HepG2 (cell line): ENCODE measurements around the gene CPNE4. TPM values are rescaled to one million over a fixed set of nuclear protein-coding genes. Genes with fewer than 3 reads are reported as not detected.
A peak's percentile ranks its signal among the peaks of the same experiment; 100 is the strongest.

Source experiments
- HOXA9 ChIP-seq: sonication (generic); formaldehyde crosslinking; IDR thresholded peaks from 2 replicates; pipeline ENCODE4 v1.8.1; 2022; ENCODE audit warnings: missing genetic modification reagents, mild to moderate bottlenecking, moderate library complexity, borderline replicate concordance
- KAT2B ChIP-seq: fragments of 150-350 bp; IDR thresholded peaks from 2 replicates; pipeline ENCODE4 v1.6.1; 2014; ENCODE audit warnings: low read depth, low read length, borderline replicate concordance
- KDM5B ChIP-seq: sonication (generic); formaldehyde crosslinking; IDR thresholded peaks from 2 replicates; pipeline ENCODE4 v1.4.0; 2020; ENCODE audit warnings: missing genetic modification reagents, mild to moderate bottlenecking, borderline replicate concordance
- PLRG1 ChIP-seq: fragments of 450-650 bp; conservative IDR thresholded peaks from 2 replicates; pipeline ENCODE4 v1.6.1; 2016
- POGZ ChIP-seq: sonication (generic); formaldehyde crosslinking; IDR thresholded peaks from 2 replicates; pipeline ENCODE4 v1.4.0; 2020; ENCODE audit warnings: mild to moderate bottlenecking, missing genetic modification reagents
- REL ChIP-seq: sonication (generic); formaldehyde crosslinking; conservative IDR thresholded peaks from 2 replicates; pipeline ENCODE4 v1.8.0; 2022; ENCODE audit warnings: mild to moderate bottlenecking, missing genetic modification reagents, moderate library complexity
- THRA ChIP-seq: sonication (generic); formaldehyde crosslinking; IDR thresholded peaks from 2 replicates; pipeline ENCODE4 v1.4.0; 2020; ENCODE audit warnings: missing genetic modification reagents, borderline replicate concordance
- XRCC5 ChIP-seq: fragments of 200-400 bp; formaldehyde crosslinking; optimal IDR thresholded peaks from 2 replicates; pipeline ENCODE3; 2017; ENCODE audit warnings: mild to moderate bottlenecking, low read length
- ZBTB10 ChIP-seq: sonication (generic); formaldehyde crosslinking; IDR thresholded peaks from 2 replicates; pipeline ENCODE4 v1.4.0; 2020; ENCODE audit warnings: missing genetic modification reagents, borderline replicate concordance
- ZBTB39 ChIP-seq: sonication (generic); formaldehyde crosslinking; IDR thresholded peaks from 2 replicates; pipeline ENCODE4 v1.5.0; 2020; ENCODE audit warnings: missing genetic modification reagents
- ZFP62 ChIP-seq: sonication (generic); formaldehyde crosslinking; IDR thresholded peaks from 2 replicates; pipeline ENCODE4 v1.4.0; 2020; ENCODE audit warnings: missing genetic modification reagents
- ZFYVE20 ChIP-seq: sonication (generic); formaldehyde crosslinking; IDR thresholded peaks from 2 replicates; pipeline ENCODE4 v1.8.0; 2023; ENCODE audit warnings: low read depth, mild to moderate bottlenecking, moderate library complexity, missing genetic modification reagents, borderline replicate concordance
- ZNF180 ChIP-seq: sonication (generic); formaldehyde crosslinking; IDR thresholded peaks from 2 replicates; pipeline ENCODE4 v1.4.0; 2020; ENCODE audit warnings: low read depth, missing genetic modification reagents, borderline replicate concordance
- ZNF232 ChIP-seq: sonication (generic); formaldehyde crosslinking; IDR thresholded peaks from 2 replicates; pipeline ENCODE4 v1.4.0; 2020; ENCODE audit warnings: missing genetic modification reagents, borderline replicate concordance
- ZNF3 ChIP-seq: IDR thresholded peaks from 2 replicates; pipeline ENCODE4 v1.7.0; 2017; ENCODE audit warnings: inconsistent platforms
- ZNF569 ChIP-seq: sonication (generic); formaldehyde crosslinking; IDR thresholded peaks from 2 replicates; pipeline ENCODE4 v1.5.0; 2020; ENCODE audit warnings: mild to moderate bottlenecking, missing genetic modification reagents, moderate library complexity, borderline replicate concordance
- ZNF746 ChIP-seq: sonication (generic); formaldehyde crosslinking; IDR thresholded peaks from 2 replicates; pipeline ENCODE4 v1.8.0; 2022; ENCODE audit warnings: mild to moderate bottlenecking, missing genetic modification reagents
- ZNF775 ChIP-seq: sonication (generic); formaldehyde crosslinking; IDR thresholded peaks from 2 replicates; pipeline ENCODE4 v1.4.0; 2020; ENCODE audit warnings: missing genetic modification reagents, mild to moderate bottlenecking, moderate library complexity, borderline replicate concordance
- polyA plus RNA-seq, 8 experiments: library from polyadenylated mRNA; depleted of rRNA in 3 of 8; stranded (reverse) in 7 of 8; unstranded in 1 of 8; fragments of >200 nt; fragmentation: Illumina TruSeq in 4 of 8; extraction: Trizol in 4 of 8; gene quantifications; 2 replicates each; pipeline versions ENCODE4 v1.2.1 to v1.2.3, GENCODE V29; 2011 to 2016; ENCODE audit warnings: low read depth in 4 of 8, missing spikeins in 1 of 8, mixed read lengths in 1 of 8; ENCODE audit not compliant: insufficient read depth in 1 of 8
- total RNA-seq, 5 experiments: library from RNA; depleted of rRNA; stranded (reverse); fragments of >200 nt; fragmentation: Illumina TruSeq; extraction: Trizol; gene quantifications; 2 replicates each; pipeline ENCODE4 v1.2.3, GENCODE V29; 2016; ENCODE audit warnings: low read depth in 1 of 5
- TF ChIP-seq, protein P1 (sequence below): sonication (generic); formaldehyde crosslinking; IDR thresholded peaks from 2 replicates; pipeline ENCODE4 v1.5.0; 2020; ENCODE audit warnings: mild to moderate bottlenecking, missing genetic modification reagents
- TF ChIP-seq, protein P2 (sequence below): sonication (generic); formaldehyde crosslinking; conservative IDR thresholded peaks from 2 replicates; pipeline ENCODE4 v1.4.0; 2020; ENCODE audit warnings: missing genetic modification reagents

CPNE4 gene
- total and polyA plus RNA-seq, 2 of the 13 experiments (the other 11 are each of a cell fraction or from before 2014, with no cell fraction given), result not detected

DNA sequence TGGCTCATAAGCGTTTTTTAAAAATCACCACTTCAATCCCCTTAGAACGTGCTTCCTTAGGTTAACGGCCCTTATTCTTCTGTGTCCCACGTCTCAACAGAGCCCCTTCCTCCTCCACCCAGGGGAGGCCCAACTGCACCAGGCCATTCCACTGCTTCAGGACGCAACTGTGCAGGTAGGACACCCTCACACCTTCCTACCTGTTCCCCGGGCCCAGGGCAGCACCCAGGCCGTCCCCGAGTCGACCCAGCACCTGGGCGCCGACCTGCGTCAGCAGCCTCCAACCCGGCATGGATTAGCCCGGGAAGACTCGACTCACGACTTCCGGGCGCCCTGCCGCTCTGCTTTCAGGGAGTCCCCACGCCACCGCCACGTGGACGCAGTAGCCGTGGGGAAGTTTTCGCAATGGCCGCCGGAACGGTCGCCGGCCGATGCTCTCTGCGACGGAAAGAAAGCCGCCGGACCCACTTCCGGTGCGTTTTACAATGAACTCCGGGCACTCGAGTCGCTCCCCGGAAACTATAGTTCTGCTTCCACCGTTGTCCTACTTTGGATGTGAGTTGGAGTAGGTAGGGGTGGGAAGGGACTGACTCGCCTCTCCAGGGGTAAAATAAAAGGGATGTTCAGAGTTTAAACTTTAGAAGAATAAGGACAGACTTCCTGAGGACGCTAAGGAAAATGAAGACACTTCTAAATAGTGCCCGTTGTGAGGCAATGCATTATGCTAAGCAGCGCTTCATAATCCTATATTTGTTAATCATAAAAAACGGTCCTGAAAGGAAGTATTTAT lies 532.1 kb downstream of the CPNE4 start, which contains the start of gene MRPL3 (continued):
- TF ChIP-seq, protein P1, sequence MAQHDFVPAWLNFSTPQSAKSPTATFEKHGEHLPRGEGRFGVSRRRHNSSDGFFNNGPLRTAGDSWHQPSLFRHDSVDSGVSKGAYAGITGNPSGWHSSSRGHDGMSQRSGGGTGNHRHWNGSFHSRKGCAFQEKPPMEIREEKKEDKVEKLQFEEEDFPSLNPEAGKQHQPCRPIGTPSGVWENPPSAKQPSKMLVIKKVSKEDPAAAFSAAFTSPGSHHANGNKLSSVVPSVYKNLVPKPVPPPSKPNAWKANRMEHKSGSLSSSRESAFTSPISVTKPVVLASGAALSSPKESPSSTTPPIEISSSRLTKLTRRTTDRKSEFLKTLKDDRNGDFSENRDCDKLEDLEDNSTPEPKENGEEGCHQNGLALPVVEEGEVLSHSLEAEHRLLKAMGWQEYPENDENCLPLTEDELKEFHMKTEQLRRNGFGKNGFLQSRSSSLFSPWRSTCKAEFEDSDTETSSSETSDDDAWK (CRISPR knock-in tag), result no peak
- TF ChIP-seq POGZ (peak; percentile 98), ZNF180 (CRISPR knock-in tag) (no peak; the same call in 1 of the 2 replicates), ZNF775 (CRISPR knock-in tag) (no peak), ZNF3 (CRISPR knock-in tag) (no peak), PLRG1 (no peak), ZBTB39 (peak; percentile 79; the same call in 1 of the 2 replicates), ZNF569 (CRISPR knock-in tag) (peak; percentile 78; the same call in 1 of the 2 replicates), ZBTB10 (CRISPR knock-in tag) (peak; percentile 89), XRCC5 (peak; percentile 98), KAT2B (no peak), KDM5B (peak; percentile 97), ZNF746 (peak; percentile 48; the same call in 1 of the 2 replicates), HOXA9 (CRISPR knock-in tag) (peak; percentile 80), ZNF232 (peak; percentile 95; the same call in 1 of the 2 replicates), REL (CRISPR knock-in tag) (peak; percentile 93), ZFYVE20 (CRISPR knock-in tag) (peak; percentile 95; the same call in 1 of the 2 replicates), THRA (CRISPR knock-in tag) (peak; percentile 46; the same call in 1 of the 2 replicates), ZFP62 (CRISPR knock-in tag) (0 out of 2 replicates have a peak, but pooled peaks have one; percentile 57)
- TF ChIP-seq, protein P2, sequence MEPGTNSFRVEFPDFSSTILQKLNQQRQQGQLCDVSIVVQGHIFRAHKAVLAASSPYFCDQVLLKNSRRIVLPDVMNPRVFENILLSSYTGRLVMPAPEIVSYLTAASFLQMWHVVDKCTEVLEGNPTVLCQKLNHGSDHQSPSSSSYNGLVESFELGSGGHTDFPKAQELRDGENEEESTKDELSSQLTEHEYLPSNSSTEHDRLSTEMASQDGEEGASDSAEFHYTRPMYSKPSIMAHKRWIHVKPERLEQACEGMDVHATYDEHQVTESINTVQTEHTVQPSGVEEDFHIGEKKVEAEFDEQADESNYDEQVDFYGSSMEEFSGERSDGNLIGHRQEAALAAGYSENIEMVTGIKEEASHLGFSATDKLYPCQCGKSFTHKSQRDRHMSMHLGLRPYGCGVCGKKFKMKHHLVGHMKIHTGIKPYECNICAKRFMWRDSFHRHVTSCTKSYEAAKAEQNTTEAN (CRISPR knock-in tag), result peak; percentile 88
